Measurements from ENCODE around the gene COL9A3.

COL9A3 gene

GRCh38 chr20:62800314-62801259 is 16.3 kb upstream of the COL9A3 start:
- DNase-seq (ENCODE audit: insufficient read length) (no peak), FAIRE-seq (no peak)
- TF ChIP-seq POLR2A (IDR thresholded peaks at IDR 0.05; ENCODE audit: low read depth, low read length): no peak
- no peak for TF ChIP-seq POLR2AphosphoS5 (IDR thresholded peaks at IDR 0.05; ENCODE audit: low read depth, low read length)
- TF ChIP-seq TAF1 (IDR thresholded peaks at IDR 0.05; ENCODE audit: borderline replicate concordance, low read depth, low read length): no peak

DNA sequence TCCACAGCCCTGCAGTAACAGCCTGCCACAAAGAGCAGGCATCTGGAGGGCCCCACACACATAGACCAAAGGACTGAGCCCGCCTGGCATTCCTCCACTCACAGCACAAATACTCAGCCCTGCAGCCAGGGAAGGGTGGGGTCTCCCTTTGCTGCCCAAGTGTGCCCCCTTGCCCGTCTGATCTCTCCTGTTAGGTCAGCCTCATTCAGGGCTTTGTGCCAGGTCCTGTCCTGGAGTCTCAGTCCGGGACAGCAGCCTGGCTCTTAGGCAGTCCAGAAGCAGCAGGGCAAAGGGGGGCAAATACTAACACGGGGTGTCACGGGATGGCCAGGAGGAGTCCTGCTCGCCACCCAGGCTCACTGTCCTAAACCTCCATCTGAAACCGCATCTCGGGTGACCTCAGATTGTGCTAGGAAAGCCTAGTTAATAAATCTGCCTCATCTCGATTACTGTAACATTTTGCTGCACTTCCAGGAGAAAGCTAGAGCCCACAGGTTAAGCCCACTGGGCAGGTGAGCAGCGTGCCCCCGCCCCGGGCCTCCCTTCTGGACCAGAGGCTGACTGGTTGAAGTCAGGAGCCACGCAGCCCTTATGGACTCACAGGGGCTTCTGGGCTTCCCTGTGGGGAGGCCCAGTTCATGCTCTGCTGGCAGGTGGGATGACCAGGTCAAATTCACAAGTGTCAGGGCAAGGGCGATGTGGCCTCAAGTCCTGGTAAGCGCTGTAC is 15.4 kb upstream of the COL9A3 start:
- no peak for DNase-seq (ENCODE audit: insufficient read length)
- FAIRE-seq: no peak
- TF ChIP-seq TAF1 (IDR thresholded peaks at IDR 0.05; ENCODE audit: borderline replicate concordance, low read depth, low read length) (no peak), POLR2AphosphoS5 (IDR thresholded peaks at IDR 0.05; ENCODE audit: low read depth, low read length) (no peak), POLR2A (IDR thresholded peaks at IDR 0.05; ENCODE audit: low read depth, low read length) (no peak)

GRCh38 chr20:62802026-62802712 is 14.7 kb upstream of the COL9A3 start:
- FAIRE-seq: no peak
- DNase-seq (ENCODE audit: insufficient read length): no peak
- TF ChIP-seq POLR2A (IDR thresholded peaks at IDR 0.05; ENCODE audit: low read depth, low read length) (no peak), TAF1 (IDR thresholded peaks at IDR 0.05; ENCODE audit: borderline replicate concordance, low read depth, low read length) (no peak), POLR2AphosphoS5 (IDR thresholded peaks at IDR 0.05; ENCODE audit: low read depth, low read length) (no peak)

- FAIRE-seq: no peak
- TF ChIP-seq TAF1 (IDR thresholded peaks at IDR 0.05; ENCODE audit: borderline replicate concordance, low read depth, low read length) (no peak), POLR2AphosphoS5 (IDR thresholded peaks at IDR 0.05; ENCODE audit: low read depth, low read length) (no peak), POLR2A (IDR thresholded peaks at IDR 0.05; ENCODE audit: low read depth, low read length) (no peak)
- no peak for DNase-seq (ENCODE audit: insufficient read length)
These were observed 12.7 kb upstream of the COL9A3 start for GRCh38 chr20:62804021-62804626.

DNA sequence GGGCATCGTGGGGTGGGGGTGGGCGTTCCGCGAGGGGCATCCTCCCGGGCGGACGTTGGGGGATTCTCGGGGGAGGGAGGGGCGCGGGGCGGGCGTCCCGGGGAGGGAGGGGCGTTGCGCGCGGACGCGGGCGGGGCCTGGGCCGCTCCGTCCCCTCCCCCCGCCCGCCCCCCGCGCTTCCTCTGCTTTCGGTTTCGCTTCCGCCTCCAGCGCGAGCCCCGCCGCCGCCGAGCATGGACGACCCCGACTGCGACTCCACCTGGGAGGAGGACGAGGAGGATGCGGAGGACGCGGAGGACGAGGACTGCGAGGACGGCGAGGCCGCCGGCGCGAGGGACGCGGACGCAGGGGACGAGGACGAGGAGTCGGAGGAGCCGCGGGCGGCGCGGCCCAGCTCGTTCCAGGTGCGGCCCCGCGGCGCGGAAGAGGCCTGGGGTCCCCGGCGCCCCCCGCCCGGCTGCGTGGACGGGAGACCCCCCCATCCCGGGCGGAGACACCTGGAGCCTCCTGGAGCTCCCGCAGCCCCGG is 12.2 kb upstream of the COL9A3 start, which contains the start of gene OGFR:
TSS of gene OGFR (plus strand) at position 209 of the 528 bp plus-strand sequence. CDS start at position 234, 25 bp downstream.
- DNase-seq (ENCODE audit: insufficient read length): peak; percentile 88
- peak; percentile 72 for FAIRE-seq
- TF ChIP-seq TAF1 (IDR thresholded peaks at IDR 0.05; ENCODE audit: borderline replicate concordance, low read depth, low read length) (no peak), POLR2A (IDR thresholded peaks at IDR 0.05; ENCODE audit: low read depth, low read length) (peak; percentile 79), POLR2AphosphoS5 (IDR thresholded peaks at IDR 0.05; ENCODE audit: low read depth, low read length) (peak; percentile 55; the same call in 1 of the 2 replicates)

DNA sequence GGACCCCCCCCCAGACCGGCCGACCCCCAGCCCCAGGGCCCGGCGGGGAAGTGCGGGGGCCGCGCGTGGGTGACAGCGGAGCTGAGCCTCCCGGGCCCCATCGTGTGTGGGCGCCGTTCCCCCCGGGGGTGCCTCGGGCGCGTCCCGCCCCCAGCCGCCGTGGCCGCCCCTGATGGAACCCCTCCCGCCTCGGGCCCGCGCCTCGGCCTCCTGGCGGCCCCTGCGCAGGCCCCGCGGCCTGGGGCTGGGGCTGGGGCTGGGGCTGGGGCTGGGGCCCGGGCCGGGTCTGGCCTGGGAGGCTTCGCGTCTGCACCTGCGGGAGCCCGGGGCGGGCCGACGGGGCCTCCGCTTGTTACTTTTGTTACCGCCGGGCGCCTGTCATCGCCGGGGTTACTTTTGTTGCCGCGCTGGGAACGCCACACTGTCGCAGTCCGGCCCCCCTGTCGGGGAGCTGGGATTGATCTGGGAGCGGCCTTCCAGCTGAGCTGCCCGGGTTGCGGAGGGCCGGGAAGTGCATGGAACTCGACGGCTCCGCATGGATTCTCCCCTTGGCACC is 11.6 kb upstream of the COL9A3 start:
- TF ChIP-seq POLR2A (IDR thresholded peaks at IDR 0.05; ENCODE audit: low read depth, low read length) (no peak), TAF1 (IDR thresholded peaks at IDR 0.05; ENCODE audit: borderline replicate concordance, low read depth, low read length) (no peak), POLR2AphosphoS5 (IDR thresholded peaks at IDR 0.05; ENCODE audit: low read depth, low read length) (no peak)
- FAIRE-seq (no peak), DNase-seq (ENCODE audit: insufficient read length) (no peak)

GRCh38 chr20:62805711-62806382 is 11.0 kb upstream of the COL9A3 start:
- TF ChIP-seq TAF1 (IDR thresholded peaks at IDR 0.05; ENCODE audit: borderline replicate concordance, low read depth, low read length) (no peak), POLR2A (IDR thresholded peaks at IDR 0.05; ENCODE audit: low read depth, low read length) (no peak), POLR2AphosphoS5 (IDR thresholded peaks at IDR 0.05; ENCODE audit: low read depth, low read length) (no peak)
- FAIRE-seq: no peak

DNA sequence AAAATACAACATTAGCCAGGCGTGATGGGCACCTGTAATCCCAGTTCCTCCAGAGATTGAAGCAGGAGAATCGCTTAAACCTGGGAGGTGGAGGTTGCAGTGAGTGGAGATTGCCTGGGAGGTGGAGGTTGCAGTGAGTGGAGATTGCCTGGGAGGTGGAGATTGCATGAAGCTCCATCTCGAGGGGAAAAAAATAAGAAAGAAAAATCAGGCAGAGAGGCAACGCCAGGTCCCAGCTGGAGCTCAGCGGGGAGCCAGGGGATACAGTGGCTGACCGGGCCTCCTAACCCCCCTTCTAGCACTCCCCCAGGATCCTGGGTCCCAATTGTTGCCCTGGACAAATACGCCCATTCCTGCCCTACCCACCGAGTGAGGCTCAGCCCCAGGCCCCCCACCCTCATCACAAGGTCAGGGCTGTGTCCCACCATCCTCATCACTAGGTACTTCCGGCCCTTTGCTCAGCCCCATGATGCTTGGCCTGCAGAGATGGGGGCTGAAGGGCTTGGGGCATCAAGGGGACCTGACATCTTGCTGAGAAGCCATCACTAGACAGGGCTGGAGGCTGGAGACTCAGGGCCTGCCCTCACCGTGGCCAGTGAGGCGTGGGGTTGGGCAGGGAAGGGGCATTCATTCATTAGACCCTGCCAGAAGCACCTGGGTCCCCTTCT is 10.3 kb upstream of the COL9A3 start:
- FAIRE-seq: no peak
- no peak for TF ChIP-seq POLR2A (IDR thresholded peaks at IDR 0.05; ENCODE audit: low read depth, low read length)
- no peak for TF ChIP-seq POLR2AphosphoS5 (IDR thresholded peaks at IDR 0.05; ENCODE audit: low read depth, low read length)
- no peak for TF ChIP-seq TAF1 (IDR thresholded peaks at IDR 0.05; ENCODE audit: borderline replicate concordance, low read depth, low read length)
- no peak for DNase-seq (ENCODE audit: insufficient read length)

More at GRCh38 chr20:62805711-62806382, 11.0 kb upstream of the COL9A3 start:
- DNase-seq (ENCODE audit: insufficient read length): no peak

GRCh38 chr20:62807444-62808210 is 9.2 kb upstream of the COL9A3 start:
- TF ChIP-seq POLR2A (IDR thresholded peaks at IDR 0.05; ENCODE audit: low read depth, low read length) (no peak), POLR2AphosphoS5 (IDR thresholded peaks at IDR 0.05; ENCODE audit: low read depth, low read length) (no peak), TAF1 (IDR thresholded peaks at IDR 0.05; ENCODE audit: borderline replicate concordance, low read depth, low read length) (no peak)
- FAIRE-seq: no peak
- no peak for DNase-seq (ENCODE audit: insufficient read length)

All from GM12892 (cell line).